Measurements from ENCODE around the gene STK11. TPM values are rescaled to one million over a fixed set of nuclear protein-coding genes. Genes with fewer than 3 reads are reported as not detected.

The STK11 gene
- total RNA-seq, 3 donors from 2014 or later, result 32.8 to 55.0 (median 52.1) TPM

- no peaks in the 10 kb centered on the region for H3K9me3 ChIP-seq
- peak overlapping the region; percentile 99 to 100 for H3K27ac ChIP-seq
- peak overlapping the region; percentile 64 to 80 (median 78) for H3K4me3 ChIP-seq
- no peak for TF ChIP-seq CTCF (IDR thresholded peaks at IDR 0.05)
- no peak for TF ChIP-seq POLR2AphosphoS5 (IDR thresholded peaks at IDR 0.05)
- no peak for TF ChIP-seq POLR2A (IDR thresholded peaks at IDR 0.05)
- intact Hi-C loops (cut with DNase I; ENCODE audit: low total_unique reads), result loop anchor here (10.0 kb wide), 2 partner anchors 134 to 174 kb away; partner anchors contain the start of genes DAZAP1 and GAMT
- peaks cover 5% of the 10 kb centered on the region for H3K36me3 ChIP-seq
- H3K4me1 ChIP-seq, result peaks cover 48 to 68% of the 10 kb centered on the region in 2 donors
- no peaks in the 10 kb centered on the region for H3K27me3 ChIP-seq
- no peak for DNase-seq (ENCODE audit: low spot score in 2 of 2)
Measured at GRCh38 chr19:1270854-1271527, 65.4 kb downstream of the STK11 start.

GRCh38 chr19:1271528-1272422 lies 66.2 kb downstream of the STK11 start:
- H3K4me3 ChIP-seq, result peak overlapping the region; percentile 64 to 80 (median 78)
- no peaks in the 10 kb centered on the region for H3K9me3 ChIP-seq
- no peak for DNase-seq (ENCODE audit: low spot score in 2 of 2)
- H3K4me1 ChIP-seq, result peaks cover 45 to 68% of the 10 kb centered on the region in 2 donors
- H3K27me3 ChIP-seq, result no peaks in the 10 kb centered on the region
- intact Hi-C loops (cut with DNase I; ENCODE audit: low total_unique reads), result loop anchor here (10.0 kb wide), 2 partner anchors 133 to 173 kb away; partner anchors contain the start of genes DAZAP1 and GAMT
- TF ChIP-seq POLR2A (IDR thresholded peaks at IDR 0.05), result no peak
- TF ChIP-seq POLR2AphosphoS5 (IDR thresholded peaks at IDR 0.05), result no peak
- TF ChIP-seq CTCF (IDR thresholded peaks at IDR 0.05), result no peak
- peak overlapping the region; percentile 99 to 100 for H3K27ac ChIP-seq
- peaks cover 5% of the 10 kb centered on the region for H3K36me3 ChIP-seq

- intact Hi-C loops (cut with DNase I; ENCODE audit: low total_unique reads), result loop anchor here (10.0 kb wide), 2 partner anchors 132 to 172 kb away; partner anchors contain the start of genes DAZAP1 and GAMT
- TF ChIP-seq POLR2AphosphoS5 (IDR thresholded peaks at IDR 0.05) (no peak), POLR2A (IDR thresholded peaks at IDR 0.05) (no peak), CTCF (IDR thresholded peaks at IDR 0.05) (no peak)
- Histone ChIP-seq H3K27me3 (no peaks in the 10 kb centered on the region), H3K4me1 (peaks cover 37 to 63% of the 10 kb centered on the region in 2 donors), H3K9me3 (no peaks in the 10 kb centered on the region), H3K27ac (peak overlapping the region; percentile 99 to 100), H3K36me3 (peaks cover 5% of the 10 kb centered on the region), H3K4me3 (peak overlapping the region in 1 of 3 donors; percentile 78)
- no peak for DNase-seq (ENCODE audit: low spot score in 2 of 2)
Measured at GRCh38 chr19:1272423-1273262, 67.1 kb downstream of the STK11 start.

GRCh38 chr19:1273263-1274041 lies 67.9 kb downstream of the STK11 start:
- peak overlapping the region; percentile 94 to 99 for H3K27ac ChIP-seq
- no peaks in the 10 kb centered on the region for H3K27me3 ChIP-seq
- no peak for DNase-seq (ENCODE audit: low spot score in 2 of 2)
- H3K4me3 ChIP-seq, result no peak overlapping the region
- intact Hi-C loops (cut with DNase I; ENCODE audit: low total_unique reads), result loop anchor here (10.0 kb wide), 2 partner anchors 131 to 171 kb away; partner anchors contain the start of genes DAZAP1 and GAMT
- peaks cover 5% of the 10 kb centered on the region for H3K36me3 ChIP-seq
- no peak for TF ChIP-seq POLR2AphosphoS5 (IDR thresholded peaks at IDR 0.05)
- no peak for TF ChIP-seq POLR2A (IDR thresholded peaks at IDR 0.05)
- no peak for TF ChIP-seq CTCF (IDR thresholded peaks at IDR 0.05)
- H3K4me1 ChIP-seq, result peaks cover 36 to 59% of the 10 kb centered on the region in 2 donors
- H3K9me3 ChIP-seq, result no peaks in the 10 kb centered on the region

All from breast epithelium (tissue), 4 donors.